ENCODE results near the gene TCEAL3.
"Not testable (repeated sequence)": the region's sequence is repeated elsewhere in the genome, so short reads cannot be mapped to it uniquely, and the experiment has no call there.

Gene TCEAL3

GRCh38 chrX:103626855-103627254 lies 19.1 kb downstream of the TCEAL3 start:
- no peak for DNase-seq (ENCODE audit: low spot score)

GRCh38 chrX:103628386-103629317 lies 20.9 kb downstream of the TCEAL3 start, which contains the start of gene TCEAL1:
Gene TCEAL1 (plus strand): TSS chrX:103628975. CDS start chrX:103629917, 942 bp downstream.
- peak; percentile 78 for DNase-seq (ENCODE audit: low spot score)

GRCh38 chrX:103629318-103630170 lies 21.8 kb downstream of the TCEAL3 start:
- DNase-seq (ENCODE audit: low spot score): peak; percentile 75

- DNase-seq (ENCODE audit: low spot score): no peak
Observed at GRCh38 chrX:103630171-103630511, 22.4 kb downstream of the TCEAL3 start.

- no peak for DNase-seq (ENCODE audit: low spot score)
Observed at GRCh38 chrX:103631145-103631544, 23.4 kb downstream of the TCEAL3 start.

- no peak for DNase-seq (ENCODE audit: low spot score)
Observed at GRCh38 chrX:103635436-103635835, 27.7 kb downstream of the TCEAL3 start.

- DNase-seq (ENCODE audit: low spot score): no peak
Observed at GRCh38 chrX:103637604-103638338, 30.0 kb downstream of the TCEAL3 start.

GRCh38 chrX:103638479-103639346 lies 30.9 kb downstream of the TCEAL3 start:
- not testable (repeated sequence) for DNase-seq (ENCODE audit: low spot score)

- DNase-seq (ENCODE audit: low spot score): no peak
Observed at GRCh38 chrX:103640401-103641155, 32.8 kb downstream of the TCEAL3 start.

GRCh38 chrX:103644125-103644524 lies 36.4 kb downstream of the TCEAL3 start:
- no peak for DNase-seq (ENCODE audit: low spot score)

GRCh38 chrX:103647630-103648029 lies 39.9 kb downstream of the TCEAL3 start:
- DNase-seq (ENCODE audit: low spot score): no peak

- DNase-seq (ENCODE audit: low spot score): no peak
Observed at GRCh38 chrX:103651151-103651773, 43.5 kb downstream of the TCEAL3 start.

- not testable (repeated sequence) for DNase-seq (ENCODE audit: low spot score)
Observed at GRCh38 chrX:103655230-103656000, 47.7 kb downstream of the TCEAL3 start.

- DNase-seq (ENCODE audit: low spot score): no peak
Observed at GRCh38 chrX:103656617-103657016, 48.9 kb downstream of the TCEAL3 start.

GRCh38 chrX:103657066-103657465 lies 49.3 kb downstream of the TCEAL3 start:
- not testable (repeated sequence) for DNase-seq (ENCODE audit: low spot score)

- no peak for DNase-seq (ENCODE audit: low spot score)
Observed at GRCh38 chrX:103658681-103659433, 51.1 kb downstream of the TCEAL3 start.

GRCh38 chrX:103659460-103659859 lies 51.7 kb downstream of the TCEAL3 start:
- not testable (repeated sequence) for DNase-seq (ENCODE audit: low spot score)

Measured in globus pallidus (tissue), 1 donor.